ENCODE measurements around the gene KRTAP5-11. TPM values are rescaled to one million over a fixed set of nuclear protein-coding genes. Genes with fewer than 3 reads are reported as not detected.

The KRTAP5-11 gene
- total and polyA plus RNA-seq, 2 experiments from 2014 or later = not detected

DNA sequence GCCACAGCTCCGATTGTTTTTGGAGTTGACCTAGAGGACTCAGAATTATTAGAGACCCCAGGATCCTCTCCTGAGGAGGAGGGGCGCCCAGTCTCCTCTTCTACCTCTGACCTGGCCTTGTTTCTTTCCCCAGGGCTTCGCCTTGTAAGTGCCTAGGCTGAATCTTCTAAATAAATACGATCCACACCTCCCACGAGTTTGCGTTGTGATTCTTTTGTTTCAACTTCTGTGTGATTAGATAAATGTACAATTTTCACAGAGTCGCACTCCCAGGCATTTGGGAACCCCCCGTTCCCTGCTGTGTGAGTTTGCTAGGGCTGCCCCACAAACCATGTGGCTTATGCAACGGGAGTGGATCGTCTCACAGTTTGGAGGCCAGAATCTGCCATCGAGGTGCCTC, 43.7 kb downstream of the KRTAP5-11 start:
- no peaks in the 10 kb centered on the region for H3K9me2 ChIP-seq (ENCODE audit: insufficient read depth)
- ATAC-seq (no peak), DNase-seq (ENCODE audit: low spot score) (no peak)
- H4K20me1 ChIP-seq (replicated peaks; ENCODE audit: insufficient read depth) = no peaks in the 10 kb centered on the region; the same call in 1 of the 2 replicates
- no peaks in the 10 kb centered on the region for H3K36me3 ChIP-seq (ENCODE audit: insufficient read depth)
- H3K4me2 ChIP-seq = no peak overlapping the region
- H3K27me3 ChIP-seq (ENCODE audit: insufficient read depth) = no peaks in the 10 kb centered on the region
- no peaks in the 10 kb centered on the region; the same call in 2 of the 3 replicates for H3K4me1 Mint-ChIP-seq
- H3K4me3 ChIP-seq = no peak overlapping the region
- H3F3A ChIP-seq (replicated peaks; ENCODE audit: low read depth) = no peaks in the 10 kb centered on the region
- H3K4me1 ChIP-seq (ENCODE audit: insufficient read depth) = no peaks in the 10 kb centered on the region; the same call in 1 of the 2 replicates
- no peak overlapping the region for H3K27ac Mint-ChIP-seq
- H3K4me3 Mint-ChIP-seq = no peak overlapping the region
- no peak overlapping the region for H2AFZ ChIP-seq
- H3K27ac ChIP-seq (ENCODE audit: low read depth) = no peak overlapping the region
- H3K9me3 Mint-ChIP-seq = peaks cover 9% of the 10 kb centered on the region
- no peak for TF ChIP-seq POLR2AphosphoS5 (IDR thresholded peaks at IDR 0.05; ENCODE audit: low read depth)
- TF ChIP-seq, protein P1, sequence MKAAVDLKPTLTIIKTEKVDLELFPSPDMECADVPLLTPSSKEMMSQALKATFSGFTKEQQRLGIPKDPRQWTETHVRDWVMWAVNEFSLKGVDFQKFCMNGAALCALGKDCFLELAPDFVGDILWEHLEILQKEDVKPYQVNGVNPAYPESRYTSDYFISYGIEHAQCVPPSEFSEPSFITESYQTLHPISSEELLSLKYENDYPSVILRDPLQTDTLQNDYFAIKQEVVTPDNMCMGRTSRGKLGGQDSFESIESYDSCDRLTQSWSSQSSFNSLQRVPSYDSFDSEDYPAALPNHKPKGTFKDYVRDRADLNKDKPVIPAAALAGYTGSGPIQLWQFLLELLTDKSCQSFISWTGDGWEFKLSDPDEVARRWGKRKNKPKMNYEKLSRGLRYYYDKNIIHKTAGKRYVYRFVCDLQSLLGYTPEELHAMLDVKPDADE (IDR thresholded peaks at IDR 0.05) = no peak
- TF ChIP-seq, protein P2, sequence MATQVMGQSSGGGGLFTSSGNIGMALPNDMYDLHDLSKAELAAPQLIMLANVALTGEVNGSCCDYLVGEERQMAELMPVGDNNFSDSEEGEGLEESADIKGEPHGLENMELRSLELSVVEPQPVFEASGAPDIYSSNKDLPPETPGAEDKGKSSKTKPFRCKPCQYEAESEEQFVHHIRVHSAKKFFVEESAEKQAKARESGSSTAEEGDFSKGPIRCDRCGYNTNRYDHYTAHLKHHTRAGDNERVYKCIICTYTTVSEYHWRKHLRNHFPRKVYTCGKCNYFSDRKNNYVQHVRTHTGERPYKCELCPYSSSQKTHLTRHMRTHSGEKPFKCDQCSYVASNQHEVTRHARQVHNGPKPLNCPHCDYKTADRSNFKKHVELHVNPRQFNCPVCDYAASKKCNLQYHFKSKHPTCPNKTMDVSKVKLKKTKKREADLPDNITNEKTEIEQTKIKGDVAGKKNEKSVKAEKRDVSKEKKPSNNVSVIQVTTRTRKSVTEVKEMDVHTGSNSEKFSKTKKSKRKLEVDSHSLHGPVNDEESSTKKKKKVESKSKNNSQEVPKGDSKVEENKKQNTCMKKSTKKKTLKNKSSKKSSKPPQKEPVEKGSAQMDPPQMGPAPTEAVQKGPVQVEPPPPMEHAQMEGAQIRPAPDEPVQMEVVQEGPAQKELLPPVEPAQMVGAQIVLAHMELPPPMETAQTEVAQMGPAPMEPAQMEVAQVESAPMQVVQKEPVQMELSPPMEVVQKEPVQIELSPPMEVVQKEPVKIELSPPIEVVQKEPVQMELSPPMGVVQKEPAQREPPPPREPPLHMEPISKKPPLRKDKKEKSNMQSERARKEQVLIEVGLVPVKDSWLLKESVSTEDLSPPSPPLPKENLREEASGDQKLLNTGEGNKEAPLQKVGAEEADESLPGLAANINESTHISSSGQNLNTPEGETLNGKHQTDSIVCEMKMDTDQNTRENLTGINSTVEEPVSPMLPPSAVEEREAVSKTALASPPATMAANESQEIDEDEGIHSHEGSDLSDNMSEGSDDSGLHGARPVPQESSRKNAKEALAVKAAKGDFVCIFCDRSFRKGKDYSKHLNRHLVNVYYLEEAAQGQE (IDR thresholded peaks at IDR 0.05; ENCODE audit: unreplicated experiment) = no peak
- TF ChIP-seq ZNF114 (CRISPR knock-in tag; IDR thresholded peaks at IDR 0.05) = no peak
- no peak for TF ChIP-seq EZH2phosphoT487 (IDR thresholded peaks at IDR 0.05; ENCODE audit: unreplicated experiment)
- TF ChIP-seq STAT1 (IDR thresholded peaks at IDR 0.05; ENCODE audit: unreplicated experiment) = no peak
- TF ChIP-seq JUNB (IDR thresholded peaks at IDR 0.05; ENCODE audit: unreplicated experiment) = no peak
- no peak for TF ChIP-seq NANOG (IDR thresholded peaks at IDR 0.05; ENCODE audit: borderline replicate concordance)
- TF ChIP-seq CREB1 (CRISPR knock-in tag; IDR thresholded peaks at IDR 0.05; ENCODE audit: low read depth) = no peak
- TF ChIP-seq, protein P3, sequence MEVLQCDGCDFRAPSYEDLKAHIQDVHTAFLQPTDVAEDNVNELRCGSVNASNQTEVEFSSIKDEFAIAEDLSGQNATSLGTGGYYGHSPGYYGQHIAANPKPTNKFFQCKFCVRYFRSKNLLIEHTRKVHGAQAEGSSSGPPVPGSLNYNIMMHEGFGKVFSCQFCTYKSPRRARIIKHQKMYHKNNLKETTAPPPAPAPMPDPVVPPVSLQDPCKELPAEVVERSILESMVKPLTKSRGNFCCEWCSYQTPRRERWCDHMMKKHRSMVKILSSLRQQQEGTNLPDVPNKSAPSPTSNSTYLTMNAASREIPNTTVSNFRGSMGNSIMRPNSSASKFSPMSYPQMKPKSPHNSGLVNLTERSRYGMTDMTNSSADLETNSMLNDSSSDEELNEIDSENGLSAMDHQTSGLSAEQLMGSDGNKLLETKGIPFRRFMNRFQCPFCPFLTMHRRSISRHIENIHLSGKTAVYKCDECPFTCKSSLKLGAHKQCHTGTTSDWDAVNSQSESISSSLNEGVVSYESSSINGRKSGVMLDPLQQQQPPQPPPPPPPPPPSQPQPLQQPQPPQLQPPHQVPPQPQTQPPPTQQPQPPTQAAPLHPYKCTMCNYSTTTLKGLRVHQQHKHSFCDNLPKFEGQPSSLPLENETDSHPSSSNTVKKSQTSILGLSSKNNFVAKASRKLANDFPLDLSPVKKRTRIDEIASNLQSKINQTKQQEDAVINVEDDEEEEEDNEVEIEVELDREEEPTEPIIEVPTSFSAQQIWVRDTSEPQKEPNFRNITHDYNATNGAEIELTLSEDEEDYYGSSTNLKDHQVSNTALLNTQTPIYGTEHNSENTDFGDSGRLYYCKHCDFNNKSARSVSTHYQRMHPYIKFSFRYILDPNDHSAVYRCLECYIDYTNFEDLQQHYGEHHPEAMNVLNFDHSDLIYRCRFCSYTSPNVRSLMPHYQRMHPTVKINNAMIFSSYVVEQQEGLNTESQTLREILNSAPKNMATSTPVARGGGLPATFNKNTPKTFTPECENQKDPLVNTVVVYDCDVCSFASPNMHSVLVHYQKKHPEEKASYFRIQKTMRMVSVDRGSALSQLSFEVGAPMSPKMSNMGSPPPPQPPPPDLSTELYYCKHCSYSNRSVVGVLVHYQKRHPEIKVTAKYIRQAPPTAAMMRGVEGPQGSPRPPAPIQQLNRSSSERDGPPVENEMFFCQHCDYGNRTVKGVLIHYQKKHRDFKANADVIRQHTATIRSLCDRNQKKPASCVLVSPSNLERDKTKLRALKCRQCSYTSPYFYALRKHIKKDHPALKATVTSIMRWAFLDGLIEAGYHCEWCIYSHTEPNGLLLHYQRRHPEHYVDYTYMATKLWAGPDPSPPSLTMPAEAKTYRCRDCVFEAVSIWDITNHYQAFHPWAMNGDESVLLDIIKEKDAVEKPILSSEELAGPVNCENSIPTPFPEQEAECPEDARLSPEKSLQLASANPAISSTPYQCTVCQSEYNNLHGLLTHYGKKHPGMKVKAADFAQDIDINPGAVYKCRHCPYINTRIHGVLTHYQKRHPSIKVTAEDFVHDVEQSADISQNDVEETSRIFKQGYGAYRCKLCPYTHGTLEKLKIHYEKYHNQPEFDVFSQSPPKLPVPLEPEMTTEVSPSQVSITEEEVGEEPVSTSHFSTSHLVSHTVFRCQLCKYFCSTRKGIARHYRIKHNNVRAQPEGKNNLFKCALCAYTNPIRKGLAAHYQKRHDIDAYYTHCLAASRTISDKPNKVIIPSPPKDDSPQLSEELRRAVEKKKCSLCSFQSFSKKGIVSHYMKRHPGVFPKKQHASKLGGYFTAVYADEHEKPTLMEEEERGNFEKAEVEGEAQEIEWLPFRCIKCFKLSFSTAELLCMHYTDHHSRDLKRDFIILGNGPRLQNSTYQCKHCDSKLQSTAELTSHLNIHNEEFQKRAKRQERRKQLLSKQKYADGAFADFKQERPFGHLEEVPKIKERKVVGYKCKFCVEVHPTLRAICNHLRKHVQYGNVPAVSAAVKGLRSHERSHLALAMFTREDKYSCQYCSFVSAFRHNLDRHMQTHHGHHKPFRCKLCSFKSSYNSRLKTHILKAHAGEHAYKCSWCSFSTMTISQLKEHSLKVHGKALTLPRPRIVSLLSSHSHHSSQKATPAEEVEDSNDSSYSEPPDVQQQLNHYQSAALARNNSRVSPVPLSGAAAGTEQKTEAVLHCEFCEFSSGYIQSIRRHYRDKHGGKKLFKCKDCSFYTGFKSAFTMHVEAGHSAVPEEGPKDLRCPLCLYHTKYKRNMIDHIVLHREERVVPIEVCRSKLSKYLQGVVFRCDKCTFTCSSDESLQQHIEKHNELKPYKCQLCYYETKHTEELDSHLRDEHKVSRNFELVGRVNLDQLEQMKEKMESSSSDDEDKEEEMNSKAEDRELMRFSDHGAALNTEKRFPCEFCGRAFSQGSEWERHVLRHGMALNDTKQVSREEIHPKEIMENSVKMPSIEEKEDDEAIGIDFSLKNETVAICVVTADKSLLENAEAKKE (CRISPR knock-in tag; IDR thresholded peaks at IDR 0.05) = no peak
- H3K27me3 Mint-ChIP-seq (ENCODE audit: insufficient read depth, low read depth, poor library complexity) = peaks cover 6% of the 10 kb centered on the region
- H3K36me3 Mint-ChIP-seq (ENCODE audit: low read depth) = peaks cover 8% of the 10 kb centered on the region; the same call in 1 of the 3 replicates
- no peaks in the 10 kb centered on the region for H3K79me2 ChIP-seq (replicated peaks; ENCODE audit: insufficient read depth)
